Measurements from ENCODE around the gene XPR1.
"Not testable (repeated sequence)": the region's sequence is repeated elsewhere in the genome, so short reads cannot be mapped to it uniquely, and the experiment has no call there.

Gene XPR1

GRCh38 chr1:180674603-180675530 lies 43.0 kb downstream of the XPR1 start:
- H3K4me3 ChIP-seq (replicated peaks in 1 of 2; ENCODE audit: low read depth in 2 of 2, low read length in 2 of 2) = no peak overlapping the region
- DNase-seq (ENCODE audit: low read depth in 2 of 2) = peak; percentile 26 to 48

GRCh38 chr1:180675586-180675985 lies 43.8 kb downstream of the XPR1 start:
- DNase-seq (ENCODE audit: low read depth in 2 of 2) = no peak
- TF ChIP-seq CTCF (IDR thresholded peaks at IDR 0.05; ENCODE audit: low read depth, low read length) = no peak

More at GRCh38 chr1:180674603-180675530, 43.0 kb downstream of the XPR1 start:
- TF ChIP-seq CTCF (IDR thresholded peaks at IDR 0.05; ENCODE audit: low read depth, low read length) = no peak

GRCh38 chr1:180680558-180681144 lies 48.8 kb downstream of the XPR1 start:
- no peak overlapping the region for H3K4me3 ChIP-seq (replicated peaks in 1 of 2; ENCODE audit: low read depth in 2 of 2, low read length in 2 of 2)
- no peak for TF ChIP-seq CTCF (IDR thresholded peaks at IDR 0.05; ENCODE audit: low read depth, low read length)
- peak; percentile 19 to 86 for DNase-seq (ENCODE audit: low read depth in 2 of 2)

More at GRCh38 chr1:180675586-180675985, 43.8 kb downstream of the XPR1 start:
- no peak overlapping the region for H3K4me3 ChIP-seq (replicated peaks in 1 of 2; ENCODE audit: low read depth in 2 of 2, low read length in 2 of 2)

GRCh38 chr1:180683117-180683516 lies 51.3 kb downstream of the XPR1 start:
- H3K4me3 ChIP-seq (replicated peaks in 1 of 2; ENCODE audit: low read depth in 2 of 2, low read length in 2 of 2); DNase-seq (ENCODE audit: low read depth in 2 of 2): not testable (repeated sequence)

GRCh38 chr1:180691322-180691913 lies 59.6 kb downstream of the XPR1 start:
- H3K4me3 ChIP-seq (replicated peaks in 1 of 2; ENCODE audit: low read depth in 2 of 2, low read length in 2 of 2) = no peak overlapping the region
- TF ChIP-seq CTCF (IDR thresholded peaks at IDR 0.05; ENCODE audit: low read depth, low read length) = no peak
- DNase-seq (ENCODE audit: low read depth in 2 of 2) = peak in 1 of 2 donors; percentile 2

- no peak overlapping the region for H3K4me3 ChIP-seq (replicated peaks in 1 of 2; ENCODE audit: low read depth in 2 of 2, low read length in 2 of 2)
- no peak for DNase-seq (ENCODE audit: low read depth in 2 of 2)
- no peak for TF ChIP-seq CTCF (IDR thresholded peaks at IDR 0.05; ENCODE audit: low read depth, low read length)
Observed at GRCh38 chr1:180693564-180694244, 61.9 kb downstream of the XPR1 start.

All from cardiac fibroblast (primary cell).